Fibroblast of mammary gland (primary cell): ENCODE data around the gene PSMA3.

Experiments used
- DNase-seq: peaks from one replicate; pipeline ENCODE4 v3.0.0-alpha.2; 2010; ENCODE audit warnings: low read depth
- H3K4me3 ChIP-seq: 2 replicates; pipeline ENCODE4 v1.5.1; 2011; ENCODE audit warnings: low read depth, mild to moderate bottlenecking, low read length, moderate library complexity; ENCODE audit not compliant: control insufficient read depth
- CTCF ChIP-seq: conservative IDR thresholded peaks from 2 replicates; pipeline ENCODE4 v1.5.1; 2011; ENCODE audit warnings: low read depth, low read length, inconsistent platforms; ENCODE audit not compliant: control insufficient read depth, insufficient read depth

PSMA3 gene

GRCh38 chr14:58244556-58245387, at the start of gene PSMA3:
Gene PSMA3, plus strand, starts transcription at chr14:58244843. Its CDS starts 78 bp downstream, at chr14:58244921.
- H3K4me3 ChIP-seq: peak within 1 kb of the TSS; percentile 98
- peak; percentile 95 for DNase-seq
- TF ChIP-seq CTCF: no peak

- no peak overlapping the region for H3K4me3 ChIP-seq
- TF ChIP-seq CTCF: no peak
- DNase-seq: no peak
These were observed 48.4 kb upstream of the PSMA3 start for GRCh38 chr14:58196198-58196597.

GRCh38 chr14:58198086-58198485, 46.6 kb upstream of the PSMA3 start:
- DNase-seq: no peak
- TF ChIP-seq CTCF: no peak
- no peak overlapping the region for H3K4me3 ChIP-seq

GRCh38 chr14:58199726-58200479, 44.7 kb upstream of the PSMA3 start, which contains the start of gene ACTR10:
Gene ACTR10, plus strand, starts transcription at chr14:58200149. Its CDS starts 69 bp downstream, at chr14:58200218.
- TF ChIP-seq CTCF: no peak
- peak within 1 kb of the TSS; percentile 95 for H3K4me3 ChIP-seq
- DNase-seq: peak; percentile 63

- no peak for TF ChIP-seq CTCF
- peak overlapping the region; percentile 95 for H3K4me3 ChIP-seq
- no peak for DNase-seq
These were observed 44.2 kb upstream of the PSMA3 start for GRCh38 chr14:58200480-58200841.

- peak; percentile 8 for DNase-seq
- peak overlapping the region; percentile 95 for H3K4me3 ChIP-seq
- TF ChIP-seq CTCF: no peak
These were observed 43.8 kb upstream of the PSMA3 start for GRCh38 chr14:58200846-58201245.
